Measurements from ENCODE around the gene CHTOP.

DNA sequence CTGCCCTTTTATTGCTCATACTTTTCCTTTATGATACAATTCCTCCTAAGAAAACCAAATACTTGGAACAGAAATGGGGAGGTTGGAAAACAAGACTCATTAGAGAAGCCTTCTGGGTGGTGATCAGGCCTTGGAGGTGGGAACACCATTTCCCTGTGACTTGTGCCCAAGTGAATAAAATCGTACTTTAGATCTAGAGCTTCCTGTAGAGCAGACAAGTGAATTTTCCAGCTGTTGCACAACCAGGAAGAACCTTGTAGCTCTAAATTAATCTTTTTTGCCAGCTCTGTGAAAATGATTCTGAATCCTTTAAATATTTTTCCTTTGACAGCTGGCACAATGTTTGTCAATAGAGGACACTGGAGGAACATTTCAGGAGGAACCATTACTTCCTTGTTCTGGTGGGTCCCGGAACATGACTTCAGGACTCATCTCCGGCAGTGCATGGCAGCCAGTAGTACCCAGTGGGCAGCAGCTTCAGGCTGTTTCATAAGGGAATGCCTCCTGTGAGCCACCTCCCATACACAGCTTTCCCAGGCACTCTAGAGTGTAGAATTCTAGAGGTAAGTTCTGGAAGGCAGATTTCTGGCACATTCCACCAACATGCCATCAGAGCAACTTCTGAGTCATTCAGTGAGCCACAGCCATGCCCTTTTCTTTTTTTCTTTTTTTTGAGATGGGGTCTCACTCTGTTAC, 19.1 kb downstream of the CHTOP start:
- TF ChIP-seq, protein P1, sequence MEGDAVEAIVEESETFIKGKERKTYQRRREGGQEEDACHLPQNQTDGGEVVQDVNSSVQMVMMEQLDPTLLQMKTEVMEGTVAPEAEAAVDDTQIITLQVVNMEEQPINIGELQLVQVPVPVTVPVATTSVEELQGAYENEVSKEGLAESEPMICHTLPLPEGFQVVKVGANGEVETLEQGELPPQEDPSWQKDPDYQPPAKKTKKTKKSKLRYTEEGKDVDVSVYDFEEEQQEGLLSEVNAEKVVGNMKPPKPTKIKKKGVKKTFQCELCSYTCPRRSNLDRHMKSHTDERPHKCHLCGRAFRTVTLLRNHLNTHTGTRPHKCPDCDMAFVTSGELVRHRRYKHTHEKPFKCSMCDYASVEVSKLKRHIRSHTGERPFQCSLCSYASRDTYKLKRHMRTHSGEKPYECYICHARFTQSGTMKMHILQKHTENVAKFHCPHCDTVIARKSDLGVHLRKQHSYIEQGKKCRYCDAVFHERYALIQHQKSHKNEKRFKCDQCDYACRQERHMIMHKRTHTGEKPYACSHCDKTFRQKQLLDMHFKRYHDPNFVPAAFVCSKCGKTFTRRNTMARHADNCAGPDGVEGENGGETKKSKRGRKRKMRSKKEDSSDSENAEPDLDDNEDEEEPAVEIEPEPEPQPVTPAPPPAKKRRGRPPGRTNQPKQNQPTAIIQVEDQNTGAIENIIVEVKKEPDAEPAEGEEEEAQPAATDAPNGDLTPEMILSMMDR (IDR thresholded peaks at IDR 0.05; ENCODE audit: low read length) = no peak
- TF ChIP-seq EZH2 (IDR thresholded peaks at IDR 0.05; ENCODE audit: borderline replicate concordance, low read length) = no peak
